Right cardiac atrium (tissue), 5 donors: Measurements from ENCODE around the gene KCTD14. TPM values are rescaled to one million over a fixed set of nuclear protein-coding genes. Genes with fewer than 3 reads are reported as not detected.
A peak's percentile ranks its signal among the peaks of the same experiment; 100 is the strongest.
"Not testable (repeated sequence)": the region's sequence is repeated elsewhere in the genome, so short reads cannot be mapped to it uniquely, and the experiment has no call there.

Experiments used
- ATAC-seq, 2 donors: fragments of 200-7000 bp; cut with Tn5 transposase; one replicate each; pipeline versions ENCODE4 v1.8.0 to v1.9.1; 2020; ENCODE audit warnings: moderate library complexity in 2 of 2, mild to moderate bottlenecking in 1 of 2
- DNase-seq, 3 donors: peaks; one replicate each; pipeline ENCODE4 v3.0.0-alpha.2; 2020
- H3K27ac ChIP-seq: one replicate; pipeline ENCODE4 v1.5.1; 2013; ENCODE audit warnings: mild to moderate bottlenecking, low read length, control low read depth, moderate library complexity
- H3K27me3 ChIP-seq: one replicate; pipeline ENCODE4 v1.6.1; 2013; ENCODE audit not compliant: control insufficient read depth, insufficient read depth
- H3K4me1 ChIP-seq: one replicate; pipeline ENCODE4 v1.6.1; 2013; ENCODE audit warnings: low read length; ENCODE audit not compliant: control insufficient read depth, insufficient read depth
- H3K4me3 ChIP-seq: one replicate; pipeline ENCODE4 v1.5.1; 2013; ENCODE audit warnings: low read length, control low read depth
- H3K9me3 ChIP-seq: one replicate; pipeline ENCODE4 v1.6.1; 2013; ENCODE audit warnings: low read length; ENCODE audit not compliant: control insufficient read depth
- whole genome bisulfite sequencing: extraction: QIAGEN DNeasy Blood & Tissue Kit; methylation state at CpG from one replicate; pipeline ENCODE4 v1.1.7; 2013; 5-methylcytosine and 5-hydroxymethylcytosine counted together
- intact Hi-C, 4 donors: fragments of 100-400 bp; cut with DNase I; formaldehyde crosslinking; loops; one replicate each; pipeline versions ENCODE4 v1.11.0 to v1.14.0; 2022 to 2023
- polyA plus RNA-seq: library from polyadenylated mRNA; stranded (reverse); fragments of 200-250 nt; gene quantifications from one replicate; pipeline ENCODE4 v1.2.3, GENCODE V29; 2013
- total RNA-seq, 4 donors: library from RNA; stranded (reverse); fragmentation: NEBNext Ultra II Directional; extraction: Animal tissue kit (Norgen Biotek cat#: 25700); gene quantifications; one replicate each; pipeline ENCODE4 v1.2.1, GENCODE V29; 2021
- donor health status: healthy with polysubstance abuse.
- donor health status: DM: no; HTN: yes; CAD: no.
- donor health status: DM: no; HTN: no; CAD: no.
- donor health status: DM: no; HTN: yes; CAD: no; lungs with severe emphysema.
- donor health status: DM: yes; HTN: yes; CAD: no.

KCTD14 gene
- total and polyA plus RNA-seq, 5 donors = 0.36 to 0.56 (median 0.44) TPM; not detected in 1

- H3K9me3 ChIP-seq = no peaks in the 10 kb centered on the region
- no peak overlapping the region for H3K4me3 ChIP-seq
- no peak overlapping the region for H3K27ac ChIP-seq
- 48% methylated on average over 4 of the region's 4 CpGs for WGBS
- DNase-seq (peak in 1 of 3 donors; percentile 10), ATAC-seq (peak in 1 of 2 donors; percentile 44)
- H3K27me3 ChIP-seq = no peaks in the 10 kb centered on the region
- H3K4me1 ChIP-seq = no peaks in the 10 kb centered on the region
- intact Hi-C loops = no loop called here
Observed at GRCh38 chr11:78061921-78062311, 38.8 kb upstream of the KCTD14 start.

GRCh38 chr11:78061088-78061920, 38.2 kb upstream of the KCTD14 start:
- WGBS = 55% methylated on average over 4 of the region's 4 CpGs
- no peak overlapping the region for H3K4me3 ChIP-seq
- H3K27me3 ChIP-seq = no peaks in the 10 kb centered on the region
- H3K27ac ChIP-seq = no peak overlapping the region
- H3K4me1 ChIP-seq = no peaks in the 10 kb centered on the region
- ATAC-seq (peak; percentile 69 to 84), DNase-seq (peak in 2 of 3 donors; percentile 68 to 73)
- intact Hi-C loops = no loop called here
- no peaks in the 10 kb centered on the region for H3K9me3 ChIP-seq

- no peaks in the 10 kb centered on the region for H3K27me3 ChIP-seq
- H3K9me3 ChIP-seq = no peaks in the 10 kb centered on the region
- WGBS = 92% methylated on average over 8 of the region's 8 CpGs
- H3K27ac ChIP-seq = no peak overlapping the region
- intact Hi-C loops = no loop called here
- no peaks in the 10 kb centered on the region for H3K4me1 ChIP-seq
- ATAC-seq = no peak
- no peak for DNase-seq
- H3K4me3 ChIP-seq = no peak overlapping the region
Observed at GRCh38 chr11:78060533-78060932, 37.5 kb upstream of the KCTD14 start.

GRCh38 chr11:78059749-78060328, 36.8 kb upstream of the KCTD14 start:
- not testable (repeated sequence) for H3K27ac ChIP-seq, ATAC-seq

GRCh38 chr11:78057462-78058055, 34.5 kb upstream of the KCTD14 start:
- ATAC-seq (no peak), DNase-seq (peak in 1 of 3 donors; percentile 14)
- intact Hi-C loops = no loop called here
- H3K4me3 ChIP-seq = no peak overlapping the region
- H3K27ac ChIP-seq = no peak overlapping the region
- no peaks in the 10 kb centered on the region for H3K9me3 ChIP-seq
- no peaks in the 10 kb centered on the region for H3K27me3 ChIP-seq
- H3K4me1 ChIP-seq = no peaks in the 10 kb centered on the region
- WGBS = 80% methylated on average over 10 of the region's 10 CpGs

More at GRCh38 chr11:78059749-78060328, 36.8 kb upstream of the KCTD14 start:
- DNase-seq, H3K27me3 ChIP-seq, intact Hi-C loops, H3K4me3 ChIP-seq, H3K9me3 ChIP-seq, H3K4me1 ChIP-seq: not testable (repeated sequence)
- WGBS = 94% methylated on average over 9 of the region's 9 CpGs

- no peak for ATAC-seq
- WGBS = 48% methylated on average over 3 of the region's 3 CpGs
- no peak overlapping the region for H3K27ac ChIP-seq
Observed at GRCh38 chr11:78056093-78056492, 33.0 kb upstream of the KCTD14 start.

GRCh38 chr11:78054971-78055370, 31.9 kb upstream of the KCTD14 start:
- 87% methylated on average over 4 of the region's 4 CpGs for WGBS
- H3K27ac ChIP-seq = no peak overlapping the region
- H3K4me1 ChIP-seq = no peaks in the 10 kb centered on the region
- intact Hi-C loops = no loop called here
- H3K4me3 ChIP-seq = no peak overlapping the region
- ATAC-seq = no peak
- no peaks in the 10 kb centered on the region for H3K9me3 ChIP-seq
- peak in 1 of 3 donors; percentile 31 for DNase-seq
- H3K27me3 ChIP-seq = no peaks in the 10 kb centered on the region

More at GRCh38 chr11:78056093-78056492, 33.0 kb upstream of the KCTD14 start:
- Histone ChIP-seq H3K4me1 (no peaks in the 10 kb centered on the region), H3K9me3 (no peaks in the 10 kb centered on the region), H3K4me3 (no peak overlapping the region), H3K27me3 (no peaks in the 10 kb centered on the region)
- intact Hi-C loops = no loop called here
- DNase-seq = no peak

- ATAC-seq (peak in 1 of 2 donors; percentile 63), DNase-seq (peak in 1 of 3 donors; percentile 19)
- Histone ChIP-seq H3K27ac (no peak overlapping the region), H3K4me3 (no peak overlapping the region), H3K9me3 (no peaks in the 10 kb centered on the region), H3K4me1 (no peaks in the 10 kb centered on the region), H3K27me3 (no peaks in the 10 kb centered on the region)
- 78% methylated on average over 6 of the region's 6 CpGs for WGBS
- intact Hi-C loops = no loop called here
Observed at GRCh38 chr11:78050964-78051831, 28.1 kb upstream of the KCTD14 start.

- no peaks in the 10 kb centered on the region for H3K9me3 ChIP-seq
- 78% methylated on average over 8 of the region's 8 CpGs for WGBS
- DNase-seq (no peak), ATAC-seq (no peak)
- H3K27me3 ChIP-seq = no peaks in the 10 kb centered on the region
- no peak overlapping the region for H3K4me3 ChIP-seq
- no peak overlapping the region for H3K27ac ChIP-seq
- intact Hi-C loops = no loop called here
- H3K4me1 ChIP-seq = no peaks in the 10 kb centered on the region
Observed at GRCh38 chr11:78049348-78049747, 26.3 kb upstream of the KCTD14 start.

- ATAC-seq (no peak), DNase-seq (no peak)
- WGBS = 84% methylated on average over 3 of the region's 3 CpGs
- Histone ChIP-seq H3K4me1 (no peaks in the 10 kb centered on the region), H3K27ac (no peak overlapping the region), H3K4me3 (no peak overlapping the region), H3K27me3 (no peaks in the 10 kb centered on the region), H3K9me3 (no peaks in the 10 kb centered on the region)
- intact Hi-C loops = no loop called here
Observed at GRCh38 chr11:78048561-78048960, 25.5 kb upstream of the KCTD14 start.
